H9 (cell line): ENCODE data around the gene FREY1. TPM values are rescaled to one million over a fixed set of nuclear protein-coding genes. Genes with fewer than 3 reads are reported as not detected.

ENCODE experiments used
- DNase-seq: peaks from one replicate; pipeline ENCODE4 v3.0.0-alpha.2; 2017
- H2AFZ ChIP-seq: one replicate; pipeline ENCODE4 v1.6.1; 2013; ENCODE audit warnings: mild to moderate bottlenecking, low read length, control low read depth, moderate library complexity
- H2AK5ac ChIP-seq: 2 replicates; pipeline ENCODE4 v1.6.1; 2013; ENCODE audit warnings: low read length, control low read depth, mixed read lengths; ENCODE audit not compliant: insufficient read length
- H2BK120ac ChIP-seq: one replicate; pipeline ENCODE4 v1.6.1; 2013; ENCODE audit warnings: low read depth, mild to moderate bottlenecking, low read length, control low read depth, inconsistent platforms; ENCODE audit not compliant: poor library complexity, severe bottlenecking
- H2BK12ac ChIP-seq: 2 replicates; pipeline ENCODE4 v1.6.1; 2013; ENCODE audit warnings: low read length, control low read depth, mixed read lengths, low read depth; ENCODE audit not compliant: insufficient read length
- H2BK15ac ChIP-seq: 2 replicates; pipeline ENCODE4 v1.6.1; 2013; ENCODE audit warnings: low read depth, low read length, control low read depth
- H2BK20ac ChIP-seq: one replicate; pipeline ENCODE4 v1.6.1; 2013; ENCODE audit warnings: low read depth, mild to moderate bottlenecking, low read length, control low read depth, inconsistent platforms; ENCODE audit not compliant: poor library complexity, severe bottlenecking
- H2BK5ac ChIP-seq: 2 replicates; pipeline ENCODE4 v1.6.1; 2013; ENCODE audit warnings: low read length, control low read depth, mixed read lengths; ENCODE audit not compliant: insufficient read length
- H3K14ac ChIP-seq: 2 replicates; pipeline ENCODE4 v1.6.1; 2013; ENCODE audit warnings: low read length, control low read depth; ENCODE audit not compliant: insufficient read depth
- H3K18ac ChIP-seq: 2 replicates; pipeline ENCODE4 v1.6.1; 2013; ENCODE audit warnings: low read depth, mild to moderate bottlenecking, mixed read lengths, low read length, control low read depth; ENCODE audit not compliant: insufficient read length
- H3K23ac ChIP-seq: 2 replicates; pipeline ENCODE4 v1.6.1; 2013; ENCODE audit warnings: low read length, control low read depth, mixed read lengths, low read depth; ENCODE audit not compliant: insufficient read length
- H3K23me2 ChIP-seq: 2 replicates; pipeline ENCODE4 v1.6.1; 2013; ENCODE audit warnings: low read depth, mild to moderate bottlenecking, mixed read lengths, low read length, control low read depth; ENCODE audit not compliant: insufficient read length, poor library complexity, severe bottlenecking
- H3K27ac ChIP-seq: 2 replicates; pipeline ENCODE4 v1.5.1; 2013; ENCODE audit warnings: low read length, control low read depth, mixed read lengths, low read depth; ENCODE audit not compliant: insufficient read length
- H3K27me3 ChIP-seq: 2 replicates; pipeline ENCODE4 v1.6.1; 2013; ENCODE audit warnings: low read length, control low read depth, inconsistent platforms; ENCODE audit not compliant: insufficient read depth
- H3K4ac ChIP-seq: 2 replicates; pipeline ENCODE4 v1.6.1; 2013; ENCODE audit warnings: low read depth, mild to moderate bottlenecking, control low read depth, inconsistent platforms, low read length, moderate library complexity
- H3K4me1 ChIP-seq: 2 replicates; pipeline ENCODE4 v1.6.1; 2013; ENCODE audit warnings: low read length, control low read depth, inconsistent platforms; ENCODE audit not compliant: insufficient read depth
- H3K4me2 ChIP-seq: 2 replicates; pipeline ENCODE4 v1.6.1; 2013; ENCODE audit warnings: low read length, control low read depth, mixed read lengths; ENCODE audit not compliant: insufficient read length, insufficient read depth
- H3K56ac ChIP-seq: 2 replicates; pipeline ENCODE4 v1.6.1; 2013; ENCODE audit warnings: low read depth, mild to moderate bottlenecking, mixed read lengths, low read length, control low read depth; ENCODE audit not compliant: insufficient read length
- H3K79me1 ChIP-seq: 2 replicates; pipeline ENCODE4 v1.6.1; 2013; ENCODE audit warnings: low read depth, mild to moderate bottlenecking, moderate library complexity, low read length, control low read depth, inconsistent platforms; ENCODE audit not compliant: insufficient read depth, poor library complexity, severe bottlenecking
- H3K79me2 ChIP-seq: 2 replicates; pipeline ENCODE4 v1.6.1; 2013; ENCODE audit warnings: low read length, control low read depth, inconsistent platforms; ENCODE audit not compliant: insufficient read depth
- H3K9ac ChIP-seq: 2 replicates; pipeline ENCODE4 v1.6.1; 2013; ENCODE audit warnings: low read length, control low read depth, mixed read lengths; ENCODE audit not compliant: insufficient read length; ENCODE audit errors: extremely low read depth
- H3K9me3 ChIP-seq: one replicate; pipeline ENCODE4 v1.6.1; 2013; ENCODE audit warnings: low read depth, low read length, inconsistent platforms; ENCODE audit not compliant: control insufficient read depth
- H3T11ph ChIP-seq: one replicate; pipeline ENCODE4 v1.6.1; 2013; ENCODE audit warnings: mild to moderate bottlenecking, low read length, control low read depth, inconsistent platforms
- H4K20me1 ChIP-seq: one replicate; pipeline ENCODE4 v1.6.1; 2013; ENCODE audit not compliant: control insufficient read depth, insufficient read length, insufficient read depth
- H4K5ac ChIP-seq: 2 replicates; pipeline ENCODE4 v1.6.1; 2013; ENCODE audit warnings: low read depth, mild to moderate bottlenecking, mixed read lengths, low read length, control low read depth; ENCODE audit not compliant: insufficient read length
- H4K8ac ChIP-seq: replicated peaks from 2 replicates; pipeline ENCODE4 v1.6.1; 2013; ENCODE audit warnings: low read length, control low read depth, mixed read lengths, low read depth; ENCODE audit not compliant: insufficient read length
- H4K91ac ChIP-seq: 2 replicates; pipeline ENCODE4 v1.6.1; 2013; ENCODE audit warnings: low read depth, mild to moderate bottlenecking, moderate library complexity, mixed read lengths, low read length, control low read depth; ENCODE audit not compliant: insufficient read length
- H3K27ac Mint-ChIP-seq, 3 experiments: 2 replicates in 2 of 3; 3 replicates in 1 of 3; pipeline ENCODE4 v1.8.0; 2020 to 2021; ENCODE audit warnings: mixed read lengths in 3 of 3, mild to moderate bottlenecking in 1 of 3, moderate library complexity in 1 of 3
- H3K27me3 Mint-ChIP-seq: 2 replicates; pipeline ENCODE4 v1.8.0; 2021; ENCODE audit warnings: low read depth, mild to moderate bottlenecking, moderate library complexity, mixed read lengths
- H3K36me3 Mint-ChIP-seq, 3 experiments: 2 replicates in 2 of 3; 3 replicates in 1 of 3; pipeline ENCODE4 v1.8.0; 2020 to 2021; ENCODE audit warnings: low read depth in 3 of 3, mixed read lengths in 3 of 3; ENCODE audit not compliant: insufficient read depth in 1 of 3
- H3K4me1 Mint-ChIP-seq, 2 experiments: 2 replicates each; pipeline ENCODE4 v1.8.0; 2020; ENCODE audit warnings: mixed read lengths in 2 of 2
- H3K4me3 Mint-ChIP-seq, 2 experiments: 2 replicates in 1 of 2; 3 replicates in 1 of 2; pipeline ENCODE4 v1.8.0; 2020 to 2021; ENCODE audit warnings: mild to moderate bottlenecking in 2 of 2, mixed read lengths in 2 of 2, moderate library complexity in 1 of 2
- H3K9me3 Mint-ChIP-seq, 2 experiments: 2 replicates in 1 of 2; 3 replicates in 1 of 2; pipeline ENCODE4 v1.8.0; 2020; ENCODE audit warnings: mild to moderate bottlenecking in 2 of 2, mixed read lengths in 2 of 2, moderate library complexity in 1 of 2
- WGBS: extraction: QIAGEN DNeasy Blood & Tissue Kit; methylation state at CpG from one replicate; pipeline ENCODE4 v1.1.7; 2013; ENCODE audit warnings: missing lambda C conversion rate, low lambda C conversion rate, mixed read lengths; ENCODE audit not compliant: insufficient read length; ENCODE audit errors: extremely low coverage; 5-methylcytosine and 5-hydroxymethylcytosine counted together
- total RNA-seq: library from RNA; stranded (reverse); gene quantifications from 2 replicates; pipeline ENCODE4 v1.2.1, GENCODE V29; 2021
- TF ChIP-seq, protein P1 (sequence below): fragments of 200-600 bp; sonication (generic); conservative IDR thresholded peaks from 3 replicates; pipeline ENCODE4 v1.8.0; 2021; ENCODE audit warnings: antibody characterized with exemption, mild to moderate bottlenecking

FREY1 gene
- total RNA-seq, 1 experiment from 2014 or later = 2.1 TPM

DNA sequence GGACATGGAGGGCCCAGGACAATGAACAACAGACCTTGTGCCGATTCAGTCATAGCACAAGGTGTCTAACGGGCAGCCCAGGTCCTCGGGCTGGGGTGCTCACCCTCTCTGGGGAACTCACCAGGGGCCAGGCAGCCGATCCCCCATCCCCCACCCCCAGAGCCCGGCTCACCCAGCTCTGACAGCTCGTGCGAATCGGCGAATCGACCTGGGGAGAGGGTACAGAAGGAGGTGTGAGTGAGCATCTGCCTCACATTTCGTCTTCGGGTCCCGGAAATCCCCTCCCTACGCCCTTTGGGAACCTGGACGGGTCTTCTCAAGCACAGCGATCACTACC lies 10.2 kb upstream of the FREY1 start:
- Histone ChIP-seq H2AK5ac (no peak overlapping the region), H3K27ac (no peak overlapping the region), H3K23ac (no peak overlapping the region), H2AFZ (no peak overlapping the region), H2BK120ac (no peak overlapping the region), H2BK12ac (no peak overlapping the region), H2BK15ac (no peak overlapping the region), H3T11ph (no peak overlapping the region), H3K4me2 (peak overlapping the region; percentile 89), H4K91ac (no peak overlapping the region), H2BK5ac (no peak overlapping the region), H3K56ac (no peak overlapping the region), H3K9ac (peak overlapping the region; percentile 45), H3K9me3 (no peaks in the 10 kb centered on the region), H4K5ac (no peak overlapping the region), H2BK20ac (no peak overlapping the region), H3K79me1 (no peaks in the 10 kb centered on the region), H3K23me2 (peaks cover 3% of the 10 kb centered on the region), H3K4ac (no peak overlapping the region), H3K18ac (no peak overlapping the region), H3K27me3 (no peaks in the 10 kb centered on the region; the same call in 1 of the 2 replicates), H4K20me1 (no peaks in the 10 kb centered on the region), H3K79me2 (no peaks in the 10 kb centered on the region), H4K8ac (no peak overlapping the region), H3K14ac (no peak overlapping the region), H3K4me1 (no peaks in the 10 kb centered on the region)
- TF ChIP-seq, protein P1, sequence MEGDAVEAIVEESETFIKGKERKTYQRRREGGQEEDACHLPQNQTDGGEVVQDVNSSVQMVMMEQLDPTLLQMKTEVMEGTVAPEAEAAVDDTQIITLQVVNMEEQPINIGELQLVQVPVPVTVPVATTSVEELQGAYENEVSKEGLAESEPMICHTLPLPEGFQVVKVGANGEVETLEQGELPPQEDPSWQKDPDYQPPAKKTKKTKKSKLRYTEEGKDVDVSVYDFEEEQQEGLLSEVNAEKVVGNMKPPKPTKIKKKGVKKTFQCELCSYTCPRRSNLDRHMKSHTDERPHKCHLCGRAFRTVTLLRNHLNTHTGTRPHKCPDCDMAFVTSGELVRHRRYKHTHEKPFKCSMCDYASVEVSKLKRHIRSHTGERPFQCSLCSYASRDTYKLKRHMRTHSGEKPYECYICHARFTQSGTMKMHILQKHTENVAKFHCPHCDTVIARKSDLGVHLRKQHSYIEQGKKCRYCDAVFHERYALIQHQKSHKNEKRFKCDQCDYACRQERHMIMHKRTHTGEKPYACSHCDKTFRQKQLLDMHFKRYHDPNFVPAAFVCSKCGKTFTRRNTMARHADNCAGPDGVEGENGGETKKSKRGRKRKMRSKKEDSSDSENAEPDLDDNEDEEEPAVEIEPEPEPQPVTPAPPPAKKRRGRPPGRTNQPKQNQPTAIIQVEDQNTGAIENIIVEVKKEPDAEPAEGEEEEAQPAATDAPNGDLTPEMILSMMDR = no peak
- H3K4me1 Mint-ChIP-seq = peaks cover 28 to 37% of the 10 kb centered on the region in 2 experiments
- DNase-seq = no peak
- WGBS = no CpG with 5 or more reads among the region's 16 CpGs
- no peaks in the 10 kb centered on the region; the same call in 1 of the 2 replicates for H3K27me3 Mint-ChIP-seq
- H3K9me3 Mint-ChIP-seq = no peaks in the 10 kb centered on the region; a peak in 1 of 5 replicates
- peaks cover 5 to 29% (median 16%) of the 10 kb centered on the region in 3 experiments for H3K36me3 Mint-ChIP-seq
- H3K27ac Mint-ChIP-seq = peak overlapping the region in 1 of 3 experiments; percentile 98; a peak in 1 of 7 replicates
- peak overlapping the region; percentile 90 to 96 for H3K4me3 Mint-ChIP-seq
